ENCODE data around the gene TSTD1.
"Not testable (repeated sequence)": the region's sequence is repeated elsewhere in the genome, so short reads cannot be mapped to it uniquely, and the experiment has no call there.

Gene TSTD1

DNA sequence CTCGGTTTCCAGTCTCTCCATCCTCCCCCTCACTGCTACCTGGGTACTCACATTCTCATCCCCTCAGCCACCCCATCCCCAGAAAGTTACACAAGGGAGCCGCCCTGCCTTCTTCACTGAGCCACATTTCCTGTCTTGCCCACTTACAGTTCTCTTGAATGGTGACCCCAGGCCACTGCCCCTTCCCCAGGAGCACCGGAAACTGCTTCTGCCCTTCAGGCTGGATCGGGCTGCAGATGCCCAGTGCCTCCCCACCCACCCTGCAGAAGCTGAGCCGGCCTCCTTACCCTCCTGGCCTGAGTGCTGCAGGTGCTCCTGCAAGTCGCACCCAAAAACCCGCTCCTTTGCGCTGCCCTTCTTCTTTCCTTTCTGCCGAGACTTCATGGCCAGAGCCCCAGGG is 30.5 kb upstream of the TSTD1 start:
- DNase-seq (ENCODE audit: low read depth), result no peak

DNA sequence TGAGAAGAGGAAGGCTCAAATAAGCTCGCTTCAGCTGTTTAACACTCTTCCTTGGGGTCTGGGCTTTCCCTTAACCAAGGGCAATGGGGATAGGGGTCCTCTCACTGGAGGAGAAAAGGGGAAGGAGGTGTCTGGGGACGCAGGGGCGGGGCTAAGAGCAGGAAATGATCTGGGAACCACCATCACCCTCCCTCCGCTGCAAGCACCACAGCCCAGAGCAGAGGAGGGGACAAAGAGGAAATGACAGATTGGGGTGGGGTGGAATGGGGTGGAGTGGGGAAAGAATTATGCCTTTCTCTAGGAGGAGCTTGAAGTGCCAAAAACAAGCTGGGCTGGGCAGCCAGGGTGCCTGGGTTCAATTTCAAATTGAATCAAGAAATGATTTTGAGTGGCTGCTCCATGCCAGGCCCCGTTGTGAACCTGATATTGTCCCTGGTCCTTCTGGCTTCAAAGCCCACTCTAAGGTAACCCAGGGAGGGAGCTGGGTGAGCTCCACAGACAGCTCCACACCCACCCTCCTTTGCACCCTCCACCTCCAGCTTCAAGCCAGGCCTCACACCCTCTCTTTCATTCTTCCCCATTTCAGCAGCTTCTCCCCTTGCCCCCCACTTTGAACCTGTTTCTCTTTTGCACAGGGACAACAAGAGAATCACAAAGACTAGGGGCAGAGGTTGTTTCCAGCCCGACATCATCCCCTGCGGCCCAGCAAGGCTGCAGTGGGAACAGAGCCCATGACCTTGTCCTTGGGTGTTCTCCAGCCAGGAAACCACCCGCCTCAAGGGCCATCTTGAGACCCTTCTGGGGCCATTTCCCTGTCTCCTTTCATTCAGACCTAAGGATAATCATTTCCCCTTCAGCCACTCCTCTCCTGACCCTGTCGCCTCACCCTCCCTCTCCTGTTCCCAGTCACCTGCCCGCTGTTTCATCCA is 29.8 kb upstream of the TSTD1 start:
- DNase-seq (ENCODE audit: low read depth), result no peak

DNA sequence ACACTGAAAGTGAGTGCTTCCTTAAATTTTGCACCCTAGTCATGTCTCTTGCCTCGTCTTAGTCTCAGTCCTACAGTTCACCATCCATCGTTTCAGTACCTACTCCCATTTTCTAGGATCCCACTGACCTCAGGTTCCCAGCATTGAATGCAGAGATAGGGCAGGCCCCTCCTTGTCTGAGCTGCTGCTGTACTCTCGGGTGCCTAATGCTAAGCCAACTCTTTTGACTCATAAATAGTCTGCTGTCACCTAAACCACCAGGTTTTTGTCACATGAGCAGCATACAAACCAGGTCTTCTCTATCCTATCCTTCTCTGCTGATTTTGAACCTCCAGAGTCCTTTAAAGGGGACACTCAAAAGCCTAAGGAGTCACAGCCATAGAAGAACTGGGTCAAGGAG is 27.9 kb upstream of the TSTD1 start:
- no peak for DNase-seq (ENCODE audit: low read depth)

DNA sequence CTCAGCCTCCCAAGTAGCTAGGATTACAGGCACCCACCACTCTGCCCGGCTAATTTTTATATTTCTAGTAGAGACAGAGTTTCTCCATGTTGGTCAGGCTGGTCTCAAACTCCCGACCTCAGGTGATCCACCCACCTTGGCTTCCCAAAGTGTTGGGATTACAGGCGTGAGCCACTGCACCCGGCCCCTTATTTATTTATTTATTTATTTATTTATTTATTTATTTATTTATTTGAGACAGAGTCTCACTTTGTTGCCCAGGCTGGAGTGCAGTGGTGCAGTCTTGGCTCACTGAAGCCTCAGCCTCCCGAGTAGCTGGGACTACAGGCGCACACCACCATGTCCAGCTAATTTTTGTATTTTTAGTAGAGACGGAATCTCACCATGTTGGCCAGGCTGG is 26.9 kb upstream of the TSTD1 start:
- DNase-seq (ENCODE audit: low read depth), result not testable (repeated sequence)

DNA sequence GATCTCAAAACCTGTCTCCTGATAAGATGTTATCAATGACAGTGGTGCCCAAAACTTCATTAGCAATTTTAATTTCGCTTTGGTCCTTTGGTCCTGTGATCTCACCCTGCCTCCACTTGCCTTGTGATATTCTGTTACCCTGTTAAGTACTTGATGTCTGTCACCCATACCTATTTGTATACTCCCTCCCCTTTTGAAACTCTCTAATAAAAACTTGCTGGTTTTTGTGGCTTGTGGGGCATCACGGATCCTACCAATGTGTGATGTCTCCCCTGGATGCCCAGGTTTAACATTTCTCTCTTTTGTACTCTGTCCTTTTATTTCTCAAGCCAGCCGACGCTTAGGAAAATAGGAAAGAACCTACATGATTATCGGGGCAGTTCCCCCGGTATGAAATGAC is 25.2 kb upstream of the TSTD1 start:
- DNase-seq (ENCODE audit: low read depth), result not testable (repeated sequence)

DNA sequence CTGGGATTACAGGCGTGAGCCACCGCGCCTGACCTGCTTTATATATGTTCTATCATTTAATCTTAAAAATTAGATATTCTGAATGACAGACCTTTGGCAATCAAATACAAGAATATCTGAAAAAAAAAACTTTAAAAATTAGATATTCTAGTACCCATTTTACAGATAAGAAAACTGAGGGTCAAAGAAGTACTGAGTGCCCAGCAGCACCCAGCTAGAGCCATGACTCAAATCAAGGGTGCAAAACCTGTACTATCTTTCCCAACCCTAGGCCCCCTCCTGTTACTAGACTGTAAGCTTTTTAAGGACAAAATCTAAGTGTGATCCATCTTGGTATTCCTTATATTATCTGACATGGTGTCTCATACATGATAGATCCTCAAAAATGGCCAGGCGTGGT is 22.7 kb upstream of the TSTD1 start:
- no peak for DNase-seq (ENCODE audit: low read depth)

DNA sequence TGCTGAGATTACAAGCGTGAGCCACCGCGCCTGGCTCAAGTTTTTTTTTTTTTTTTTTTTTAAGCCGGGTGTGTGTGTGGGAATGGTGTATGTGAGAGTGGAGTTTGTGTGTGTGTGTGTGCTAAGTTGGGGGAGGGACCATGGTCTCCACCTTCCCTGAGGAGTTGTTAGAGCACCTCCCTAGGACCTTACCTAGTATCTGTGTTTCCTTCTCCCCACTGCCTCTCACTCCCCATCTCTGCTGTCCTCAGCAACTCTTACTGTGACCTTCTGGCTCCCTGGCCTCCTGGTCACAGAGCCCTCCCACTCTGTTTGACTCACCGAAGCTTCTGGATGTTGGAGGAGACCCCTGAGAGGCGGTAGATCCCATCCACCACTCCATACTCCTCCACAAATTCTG is 20.5 kb upstream of the TSTD1 start:
- DNase-seq (ENCODE audit: low read depth), result no peak

DNA sequence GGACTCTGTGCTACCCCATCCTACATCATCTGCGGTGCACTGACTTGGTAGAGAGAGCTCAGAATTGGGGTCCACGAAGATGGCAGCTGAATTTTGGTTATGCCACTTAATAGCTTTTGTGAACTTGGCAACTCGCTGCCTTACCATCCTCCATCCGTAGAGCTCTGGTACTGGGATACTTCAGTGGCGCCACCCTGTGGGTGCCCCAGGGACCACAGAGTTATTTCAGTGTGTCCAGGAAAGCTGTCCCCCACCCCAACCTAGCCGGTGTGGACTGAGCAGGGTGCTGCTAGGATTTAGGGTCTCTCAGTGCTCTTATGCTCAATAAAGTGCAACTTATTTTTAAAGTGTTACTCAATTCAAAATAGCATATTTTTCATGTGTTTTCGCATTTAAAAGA is 16.0 kb upstream of the TSTD1 start:
- no peak for DNase-seq (ENCODE audit: low read depth)

DNA sequence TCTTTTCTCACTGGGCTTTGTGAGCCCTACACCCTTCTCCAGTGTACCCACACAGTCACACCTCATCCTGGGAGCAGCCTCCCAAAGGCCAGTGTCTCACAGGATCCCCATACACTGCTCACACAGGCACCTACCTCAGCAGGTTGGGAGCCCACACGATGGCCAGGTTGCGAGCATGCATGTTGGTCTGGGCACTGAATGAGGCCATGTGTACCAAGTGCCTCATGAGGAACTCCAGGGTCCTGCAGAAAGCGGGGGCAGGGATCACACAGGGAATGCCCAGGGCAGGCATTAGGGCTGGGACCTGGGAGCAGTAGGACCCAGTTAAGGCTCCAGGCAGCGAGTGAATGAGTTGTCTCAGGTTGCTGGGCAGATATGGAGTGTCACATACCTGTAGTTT is 15.5 kb upstream of the TSTD1 start:
- DNase-seq (ENCODE audit: low read depth), result no peak

DNA sequence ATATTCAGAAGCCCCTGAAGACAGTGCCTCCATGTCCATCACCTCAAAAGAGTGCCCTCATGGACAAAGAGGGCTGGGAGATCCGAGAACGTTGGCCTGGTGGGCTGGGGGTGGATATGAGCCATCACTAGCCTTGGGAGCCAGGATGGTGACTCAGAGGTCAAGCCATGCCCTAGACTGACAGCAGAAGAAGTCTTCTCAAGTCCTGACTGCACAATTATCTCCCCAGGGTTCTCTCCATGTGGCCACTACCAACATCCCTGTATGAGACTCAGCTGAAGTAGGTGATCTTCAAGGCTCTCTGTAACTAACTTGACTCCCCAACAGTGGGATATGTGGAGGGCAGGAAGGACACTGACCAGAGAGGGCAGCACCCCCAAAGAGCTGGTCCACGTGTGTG is 14.1 kb upstream of the TSTD1 start:
- no peak for DNase-seq (ENCODE audit: low read depth)

DNA sequence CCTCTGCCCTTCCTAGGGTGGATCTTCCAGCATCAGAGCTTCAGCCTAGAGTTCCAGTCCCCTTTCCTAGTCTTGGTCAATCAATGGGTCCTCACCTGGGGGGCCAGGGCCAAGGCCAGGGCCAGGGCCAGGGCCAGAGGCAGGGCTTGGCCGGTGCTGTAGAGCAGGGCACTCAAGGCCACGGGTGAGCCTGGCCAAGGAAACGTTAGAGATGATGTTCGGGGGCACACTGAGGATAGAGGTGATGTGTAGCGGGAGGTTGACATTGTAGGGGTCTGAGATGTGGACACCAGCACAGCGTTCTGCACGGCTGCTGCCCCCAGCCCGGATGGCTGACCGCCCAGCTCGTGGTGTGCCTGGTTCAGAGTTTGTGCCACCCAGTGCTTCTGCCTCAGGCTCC is 12.5 kb upstream of the TSTD1 start:
- no peak for DNase-seq (ENCODE audit: low read depth)

DNA sequence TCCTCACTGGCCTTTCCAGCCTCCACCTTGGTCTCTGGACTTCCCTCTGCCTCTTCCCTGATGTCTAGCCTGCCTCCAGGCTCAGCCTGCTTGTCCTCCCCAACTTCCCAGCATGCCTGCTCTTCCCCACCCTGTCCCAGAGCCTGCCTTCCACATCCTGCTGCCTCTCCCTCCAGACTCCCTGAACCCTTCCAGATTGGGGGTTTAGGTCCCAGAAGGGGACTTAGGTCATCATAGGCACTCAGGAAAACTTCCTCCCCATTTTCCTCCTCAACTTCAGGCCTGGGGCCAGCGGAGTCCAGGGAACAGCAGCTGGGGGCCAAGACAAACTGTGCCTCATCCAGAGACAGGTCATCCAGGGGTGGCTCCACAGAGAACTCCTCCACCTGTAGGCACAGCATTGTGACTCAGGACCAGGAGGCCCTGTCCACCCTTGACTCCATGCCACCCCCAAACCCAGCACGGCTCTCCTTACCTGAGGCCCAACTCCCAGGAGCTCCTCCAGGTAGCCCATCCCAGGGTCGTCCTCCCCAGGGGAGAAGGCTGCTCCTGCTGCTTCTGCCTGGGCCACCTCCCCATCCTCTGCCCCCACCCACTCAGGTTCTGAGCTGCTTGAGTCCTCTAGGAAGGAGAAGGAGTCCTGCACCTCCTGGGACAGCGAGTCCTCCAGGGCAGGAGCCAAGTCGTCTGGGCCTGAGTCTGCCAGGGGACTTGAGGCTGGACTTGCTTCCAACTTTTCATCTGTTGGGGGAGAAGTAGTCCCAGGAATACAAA is 10.4 kb upstream of the TSTD1 start:
- no peak for DNase-seq (ENCODE audit: low read depth)

DNA sequence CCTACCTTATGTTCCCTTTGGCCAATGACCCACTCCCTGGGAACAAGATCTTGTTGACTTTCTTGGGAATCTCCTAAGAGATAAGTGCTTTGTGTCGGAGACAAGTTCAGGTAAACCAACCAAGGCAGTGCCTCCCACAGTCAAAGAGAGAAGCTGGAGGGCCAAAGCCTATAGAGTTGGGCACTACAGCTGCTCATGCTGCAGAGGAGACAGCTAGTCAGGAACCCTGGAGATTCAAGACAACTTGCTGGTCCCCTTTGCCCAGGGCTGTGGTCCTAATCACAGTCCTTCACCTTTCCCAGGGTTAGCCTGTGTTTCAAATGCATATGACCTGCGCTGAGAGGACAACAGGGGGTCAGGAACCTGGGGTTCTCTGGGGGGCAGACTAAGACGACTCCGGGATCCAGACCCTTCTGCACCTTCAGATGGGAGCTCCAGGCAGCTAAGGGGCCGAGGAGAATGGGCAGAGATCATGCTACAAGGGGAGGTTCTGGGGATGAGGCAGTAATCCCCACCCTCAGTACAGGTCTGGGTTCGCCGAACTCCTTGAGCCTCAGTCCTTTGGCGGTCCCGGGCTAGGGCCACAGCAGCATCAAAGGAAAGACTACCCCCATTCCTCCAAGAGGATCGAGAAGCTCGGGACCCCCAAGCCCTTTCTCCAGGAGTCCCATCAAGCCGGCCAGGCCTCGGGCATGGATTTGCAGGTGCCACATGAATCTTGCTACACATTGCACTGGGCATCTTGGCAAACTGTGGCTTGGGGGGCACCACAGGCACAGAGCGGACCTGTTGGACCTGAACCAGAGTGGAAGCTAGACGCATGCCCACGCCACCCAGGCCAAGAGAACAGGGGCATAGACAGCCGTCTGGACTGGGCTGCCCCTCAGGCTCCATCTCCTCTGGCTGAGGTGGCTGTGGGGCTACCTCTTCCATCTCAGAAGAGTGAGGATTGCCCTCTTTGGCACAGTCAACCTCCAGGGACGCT is 9.0 kb upstream of the TSTD1 start:
- DNase-seq (ENCODE audit: low read depth), result no peak

DNA sequence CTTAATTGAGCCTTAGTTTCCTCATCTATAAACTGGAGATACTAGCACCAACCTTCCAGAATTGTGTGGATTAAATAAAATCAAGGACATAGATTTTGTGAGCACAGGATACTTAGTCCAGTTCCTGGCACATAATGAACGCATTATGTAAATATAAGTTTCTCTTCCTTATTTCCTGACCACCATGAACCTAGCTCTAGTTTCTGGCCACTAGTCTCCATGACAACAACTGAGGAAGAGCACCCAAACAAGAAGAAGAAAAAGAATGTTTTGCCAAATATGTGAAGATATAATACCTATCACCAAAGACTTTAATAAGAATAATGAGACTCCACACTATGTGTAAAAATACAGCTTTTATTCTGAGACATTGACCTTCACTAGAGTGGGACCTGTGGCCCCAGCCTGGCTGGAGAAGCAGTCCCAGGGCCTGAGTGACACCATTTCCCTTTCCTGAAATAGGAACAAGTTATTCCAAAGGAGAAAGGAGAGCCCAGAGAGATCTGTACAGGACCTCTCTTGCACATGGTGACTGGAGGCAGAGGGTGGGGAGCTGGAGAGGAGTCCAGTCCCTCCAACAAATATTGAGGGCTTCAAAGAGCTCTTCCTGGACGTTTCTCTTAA is 8.0 kb upstream of the TSTD1 start:
- no peak for DNase-seq (ENCODE audit: low read depth)

DNA sequence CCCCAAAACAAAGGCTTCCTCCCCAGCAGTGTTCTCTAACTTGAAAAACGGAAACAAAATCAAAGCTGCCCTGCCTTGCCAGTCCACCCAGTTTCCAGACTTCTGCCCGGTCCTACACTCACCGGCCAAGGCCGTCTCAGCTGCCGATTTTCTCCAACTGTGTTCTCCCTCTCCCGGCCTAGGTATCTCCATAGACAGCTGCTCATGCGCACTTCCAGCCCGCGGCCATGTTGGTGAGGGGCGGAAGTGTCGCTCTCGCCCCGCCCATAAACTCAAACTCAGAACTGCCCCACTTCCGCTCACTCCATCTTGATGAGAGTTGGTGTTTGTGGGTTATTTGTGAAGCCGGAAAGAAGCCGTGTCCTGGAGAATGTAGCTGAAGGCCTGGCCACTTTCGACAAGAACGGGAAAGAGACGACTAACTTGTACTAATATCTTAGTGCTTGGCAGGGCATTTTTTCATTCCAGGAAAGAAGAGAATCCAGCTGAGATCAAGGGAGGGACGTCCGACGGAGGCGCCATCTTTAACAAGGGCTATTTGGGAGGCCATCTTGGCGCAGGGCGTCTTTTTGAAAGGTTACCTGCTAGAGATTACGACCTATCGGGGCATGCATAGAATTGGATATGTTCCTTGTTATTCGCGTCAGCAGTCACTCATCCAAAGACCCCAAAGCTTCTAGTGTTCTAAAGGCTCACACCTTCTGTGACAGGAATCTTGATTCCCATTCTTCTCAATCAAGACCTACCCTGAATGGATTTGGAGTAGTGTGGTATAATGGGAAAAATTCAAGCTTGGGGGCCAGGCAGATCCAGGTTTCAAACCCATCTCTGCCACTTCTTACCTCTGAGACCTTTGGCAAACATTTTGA is 7.2 kb upstream of the TSTD1 start, which contains the start of gene USF1:
Gene USF1, minus strand, starts transcription at position 242 of the 869 bp plus-strand sequence. CDS start 2,702 bp downstream, outside the sequence.
- DNase-seq (ENCODE audit: low read depth), result peak; percentile 85

DNA sequence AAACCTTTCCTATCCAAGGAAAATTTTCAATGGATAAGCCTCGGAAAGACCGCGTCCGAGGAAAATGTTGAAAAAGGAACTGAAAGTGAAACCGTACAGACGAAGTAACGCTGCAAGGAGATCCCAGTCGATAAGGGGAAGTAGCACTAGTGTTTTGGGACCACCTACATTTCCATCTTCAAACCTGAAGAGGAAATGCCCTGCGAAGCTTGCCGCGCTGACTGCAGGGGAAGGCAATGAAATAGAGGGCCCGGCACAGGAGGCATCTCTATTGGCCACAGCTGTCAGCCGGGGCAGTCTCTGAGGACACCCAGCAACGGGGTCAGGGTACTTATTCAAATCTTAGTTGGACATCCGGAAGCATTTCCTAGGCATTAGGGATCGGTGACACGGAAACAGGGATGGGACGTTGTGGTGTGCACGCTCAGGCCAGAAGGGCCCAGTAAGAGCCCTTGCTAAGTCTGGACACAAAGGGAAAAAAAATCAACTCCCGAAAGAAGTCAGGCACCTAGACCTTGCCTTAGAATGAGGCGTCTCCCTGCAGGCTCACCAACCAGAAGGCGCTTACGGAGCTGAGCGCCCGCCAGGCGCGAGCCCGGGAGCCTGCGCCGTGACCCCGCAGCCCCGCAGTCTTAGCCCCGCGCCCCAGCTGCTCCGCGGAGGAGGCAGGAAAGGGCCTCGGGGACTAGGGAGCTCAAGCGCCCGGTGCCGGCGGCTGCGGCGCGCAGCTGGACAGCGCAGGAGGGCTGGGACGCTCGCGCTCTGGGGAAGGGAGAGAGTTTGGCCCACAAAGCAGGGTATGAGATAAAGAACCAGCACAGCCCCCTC is 6.4 kb upstream of the TSTD1 start:
- no peak for DNase-seq (ENCODE audit: low read depth)

DNA sequence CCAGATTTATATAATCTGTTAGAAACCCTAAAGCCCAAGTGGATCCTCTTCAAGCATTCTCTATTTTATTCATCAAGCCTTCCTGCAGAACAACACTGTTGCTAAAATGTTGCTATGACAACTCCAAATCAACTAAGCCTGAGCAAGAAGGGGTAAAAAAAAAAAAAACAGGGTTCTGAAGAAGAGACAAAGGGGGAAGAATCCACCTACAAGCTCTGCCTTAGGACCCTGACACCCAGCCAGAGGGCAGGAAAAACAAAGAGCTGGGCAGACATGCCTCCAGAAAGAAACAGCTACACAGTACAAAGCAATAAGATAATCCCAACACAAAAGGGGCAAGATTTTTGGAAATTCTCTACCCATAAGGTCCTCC is 5.8 kb upstream of the TSTD1 start:
- no peak for DNase-seq (ENCODE audit: low read depth)

DNA sequence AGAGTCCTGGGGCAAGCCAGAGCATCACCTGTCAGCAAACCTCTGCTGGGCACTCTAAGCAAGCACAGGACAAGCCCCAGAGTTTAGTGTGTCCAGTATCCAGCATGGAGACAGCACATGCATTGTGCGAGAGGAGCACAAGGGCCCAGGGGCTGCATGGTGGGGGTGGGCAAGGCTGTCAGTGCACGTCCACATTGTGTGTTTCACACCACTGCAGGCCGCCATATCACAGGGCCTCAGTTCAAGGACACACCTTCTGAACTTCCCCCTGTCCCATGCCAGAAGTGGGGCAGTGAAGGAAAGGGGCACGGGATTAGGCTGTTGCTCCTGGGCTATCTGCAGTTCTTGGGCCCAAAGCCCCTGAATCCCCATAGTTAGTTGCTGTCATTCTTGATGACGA is 782 bp upstream of the TSTD1 start:
- DNase-seq (ENCODE audit: low read depth), result no peak

DNA sequence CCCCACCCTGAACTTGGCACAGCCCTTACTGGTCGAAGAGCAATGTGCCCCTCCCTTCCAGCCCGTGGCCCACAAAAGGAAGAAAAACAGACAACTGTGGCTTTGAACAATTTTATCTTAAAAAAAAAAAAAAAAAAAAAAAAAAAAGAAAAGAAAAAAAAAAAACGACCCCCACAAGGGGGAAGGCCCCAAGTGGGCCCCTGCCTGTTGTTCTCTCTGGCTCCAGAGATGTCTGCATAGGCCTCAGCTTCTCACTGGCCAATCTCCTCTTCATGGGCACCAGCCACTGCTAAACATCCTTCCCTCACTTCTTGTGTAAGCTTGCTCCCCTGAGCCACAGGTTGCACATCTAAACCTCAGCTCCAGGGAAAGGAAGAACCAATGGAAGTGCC is 386 bp upstream of the TSTD1 start:
- DNase-seq (ENCODE audit: low read depth), result no peak
